ENCODE measurements around the gene RAB8A.

GRCh38 chr19:16125737-16126495, 14.2 kb downstream of the RAB8A start:
- no peak for TF ChIP-seq CTCF (IDR thresholded peaks at IDR 0.05)
- no peak for TF ChIP-seq E2F4 (CRISPR knock-in tag; IDR thresholded peaks at IDR 0.05; ENCODE audit: borderline replicate concordance, low read depth)
- no peak for TF ChIP-seq ZBTB43 (CRISPR knock-in tag; IDR thresholded peaks at IDR 0.05)
- TF ChIP-seq GABPB1 (CRISPR knock-in tag; IDR thresholded peaks at IDR 0.05) = no peak
- no peak for TF ChIP-seq FOXP4 (CRISPR knock-in tag; IDR thresholded peaks at IDR 0.05)
- no peak for TF ChIP-seq ESRRA (CRISPR knock-in tag; IDR thresholded peaks at IDR 0.05; ENCODE audit: borderline replicate concordance)
- TF ChIP-seq USF1 (CRISPR knock-in tag; IDR thresholded peaks at IDR 0.05) = no peak
- TF ChIP-seq IRF1 (CRISPR knock-in tag; IDR thresholded peaks at IDR 0.05) = no peak
- no peak for TF ChIP-seq ATF1 (CRISPR knock-in tag; IDR thresholded peaks at IDR 0.05)
- no peak for TF ChIP-seq ZNF396 (CRISPR knock-in tag; IDR thresholded peaks at IDR 0.05; ENCODE audit: borderline replicate concordance)
- no peak for TF ChIP-seq IRF2 (CRISPR knock-in tag; IDR thresholded peaks at IDR 0.05; ENCODE audit: borderline replicate concordance, low read depth)

Data from WTC11 (cell line).